OCI-LY7 (cell line): ENCODE measurements around the gene CSTF2T.

Experiments used
- CTCF ChIP-seq: fragments of 200-600 bp; sonication (generic); conservative IDR thresholded peaks from 2 replicates; pipeline ENCODE4 v1.5.1; 2014; ENCODE audit warnings: mild to moderate bottlenecking, antibody characterized with exemption, low read length, moderate library complexity, mixed read lengths
- EZH2phosphoT487 ChIP-seq: fragments of 200-600 bp; sonication (generic); IDR thresholded peaks from 2 replicates; pipeline ENCODE4 v1.6.1; 2018; ENCODE audit warnings: low read depth, borderline replicate concordance, mild to moderate bottlenecking, mixed run types, antibody characterized with exemption, low read length, moderate library complexity, mixed read lengths

- TF ChIP-seq CTCF (no peak), EZH2phosphoT487 (no peak)
Measured at GRCh38 chr10:51649064-51649463, 50.3 kb downstream of the CSTF2T start.
